Karpas-422 (cell line): Measurements from ENCODE around the gene MAGEF1. TPM values are rescaled to one million over a fixed set of nuclear protein-coding genes. Genes with fewer than 3 reads are reported as not detected.

Experiments
- DNase-seq: peaks from one replicate; pipeline ENCODE4 v3.0.0-alpha.2; 2015
- H2AFZ ChIP-seq: fragments of 200-600 bp; sonication (generic); 2 replicates; pipeline ENCODE4 v1.6.1; 2014; ENCODE audit warnings: antibody characterized with exemption, low read length, mixed read lengths
- H3K27ac ChIP-seq: fragments of 200-600 bp; sonication (generic); 2 replicates; pipeline ENCODE4 v1.5.1; 2014; ENCODE audit warnings: mild to moderate bottlenecking, low read length, moderate library complexity
- H3K27me3 ChIP-seq: fragments of 200-600 bp; sonication (generic); 2 replicates; pipeline ENCODE4 v1.6.1; 2014; ENCODE audit warnings: low read length, mixed read lengths
- H3K36me3 ChIP-seq: fragments of 200-600 bp; sonication (generic); 2 replicates; pipeline ENCODE4 v1.6.1; 2014; ENCODE audit warnings: low read length, mixed read lengths; ENCODE audit not compliant: insufficient read depth
- H3K4me1 ChIP-seq: fragments of 200-600 bp; sonication (generic); 2 replicates; pipeline ENCODE4 v1.6.1; 2014; ENCODE audit warnings: mild to moderate bottlenecking, low read length, mixed read lengths
- H3K4me2 ChIP-seq: fragments of 200-600 bp; sonication (generic); 2 replicates; pipeline ENCODE4 v1.6.1; 2014; ENCODE audit warnings: low read length, low read depth, mild to moderate bottlenecking; ENCODE audit not compliant: poor library complexity, severe bottlenecking
- H3K4me3 ChIP-seq: fragments of 200-600 bp; sonication (generic); 2 replicates; pipeline ENCODE4 v1.5.1; 2014; ENCODE audit warnings: mild to moderate bottlenecking, antibody characterized with exemption, low read length, mixed read lengths
- H3K79me2 ChIP-seq: fragments of 200-600 bp; sonication (generic); 2 replicates; pipeline ENCODE4 v1.6.1; 2014; ENCODE audit warnings: mild to moderate bottlenecking, low read length, mixed read lengths
- H3K9ac ChIP-seq: fragments of 200-600 bp; sonication (generic); 2 replicates; pipeline ENCODE4 v1.6.0; 2014; ENCODE audit warnings: low read length
- H3K9me2 ChIP-seq: fragments of 200-600 bp; sonication (generic), shearing (Covaris generic); replicated peaks from 2 replicates; pipeline ENCODE4 v1.6.0; 2014; ENCODE audit warnings: mild to moderate bottlenecking, low read length, moderate library complexity; ENCODE audit not compliant: insufficient read depth
- H3K9me3 ChIP-seq: fragments of 300-700, 200-600 bp; sonication (generic); 2 replicates; pipeline ENCODE4 v1.6.1; 2014; ENCODE audit warnings: low read length, mixed read lengths
- H4K20me1 ChIP-seq: fragments of 200-600 bp; sonication (generic); 2 replicates; pipeline ENCODE4 v1.6.1; 2014; ENCODE audit warnings: mild to moderate bottlenecking, antibody characterized with exemption, low read length, low read depth; ENCODE audit not compliant: insufficient read depth
- total RNA-seq: library from RNA; depleted of rRNA; stranded (reverse); fragments of >200 nt; shearing (Covaris generic); gene quantifications from 2 replicates; pipeline ENCODE4 v1.2.3, GENCODE V29; 2014; ENCODE audit warnings: low replicate concordance

The MAGEF1 gene
- total RNA-seq, 1 experiment from 2014 or later = 50.8 TPM

GRCh38 chr3:184738506-184738890, 26.6 kb upstream of the MAGEF1 start:
- H3K4me3 ChIP-seq = no peak overlapping the region
- H3K4me2 ChIP-seq = no peak overlapping the region
- peaks cover 5% of the 10 kb centered on the region for H3K4me1 ChIP-seq
- H3K27me3 ChIP-seq = no peaks in the 10 kb centered on the region
- H2AFZ ChIP-seq = no peak overlapping the region
- no peaks in the 10 kb centered on the region for H3K36me3 ChIP-seq
- H3K9me2 ChIP-seq = no peaks in the 10 kb centered on the region
- no peaks in the 10 kb centered on the region for H3K9me3 ChIP-seq
- H3K79me2 ChIP-seq = no peaks in the 10 kb centered on the region
- no peaks in the 10 kb centered on the region for H4K20me1 ChIP-seq
- no peak for DNase-seq
- H3K27ac ChIP-seq = no peak overlapping the region
- no peak overlapping the region for H3K9ac ChIP-seq

GRCh38 chr3:184737641-184738505, 26.0 kb upstream of the MAGEF1 start:
- no peak overlapping the region for H3K27ac ChIP-seq
- no peak overlapping the region for H2AFZ ChIP-seq
- H3K9ac ChIP-seq = no peak overlapping the region
- H3K36me3 ChIP-seq = no peaks in the 10 kb centered on the region
- H3K4me1 ChIP-seq = peaks cover 5% of the 10 kb centered on the region
- no peaks in the 10 kb centered on the region for H3K9me3 ChIP-seq
- no peak overlapping the region for H3K4me3 ChIP-seq
- DNase-seq = no peak
- H3K79me2 ChIP-seq = no peaks in the 10 kb centered on the region
- no peak overlapping the region for H3K4me2 ChIP-seq
- H4K20me1 ChIP-seq = no peaks in the 10 kb centered on the region
- H3K27me3 ChIP-seq = no peaks in the 10 kb centered on the region
- no peaks in the 10 kb centered on the region for H3K9me2 ChIP-seq

- H3K4me3 ChIP-seq = no peak overlapping the region
- no peak for DNase-seq
- H3K27ac ChIP-seq = no peak overlapping the region
Measured at GRCh38 chr3:184737063-184737462, 25.2 kb upstream of the MAGEF1 start.

GRCh38 chr3:184734903-184735701, 23.2 kb upstream of the MAGEF1 start:
- no peak overlapping the region for H3K27ac ChIP-seq
- no peaks in the 10 kb centered on the region for H3K36me3 ChIP-seq
- H3K27me3 ChIP-seq = no peaks in the 10 kb centered on the region
- no peaks in the 10 kb centered on the region for H3K9me3 ChIP-seq
- no peaks in the 10 kb centered on the region for H4K20me1 ChIP-seq
- H3K9me2 ChIP-seq = no peaks in the 10 kb centered on the region
- no peak overlapping the region for H3K4me2 ChIP-seq
- H3K9ac ChIP-seq = no peak overlapping the region
- no peak overlapping the region for H3K4me3 ChIP-seq
- H3K79me2 ChIP-seq = no peaks in the 10 kb centered on the region
- no peak overlapping the region for H2AFZ ChIP-seq
- no peak for DNase-seq
- no peaks in the 10 kb centered on the region for H3K4me1 ChIP-seq

More at GRCh38 chr3:184737063-184737462, 25.2 kb upstream of the MAGEF1 start:
- no peaks in the 10 kb centered on the region for H3K79me2 ChIP-seq
- no peaks in the 10 kb centered on the region for H4K20me1 ChIP-seq
- H3K9ac ChIP-seq = no peak overlapping the region
- H3K36me3 ChIP-seq = no peaks in the 10 kb centered on the region
- H3K4me1 ChIP-seq = peaks cover 4% of the 10 kb centered on the region
- no peak overlapping the region for H2AFZ ChIP-seq
- no peak overlapping the region for H3K4me2 ChIP-seq
- no peaks in the 10 kb centered on the region for H3K9me2 ChIP-seq
- no peaks in the 10 kb centered on the region for H3K27me3 ChIP-seq
- H3K9me3 ChIP-seq = no peaks in the 10 kb centered on the region

- H3K4me3 ChIP-seq = no peak overlapping the region
- no peak overlapping the region for H3K4me2 ChIP-seq
- H3K9me3 ChIP-seq = no peaks in the 10 kb centered on the region
- H3K36me3 ChIP-seq = no peaks in the 10 kb centered on the region
- no peaks in the 10 kb centered on the region for H4K20me1 ChIP-seq
- no peak overlapping the region for H2AFZ ChIP-seq
- no peak overlapping the region for H3K27ac ChIP-seq
- H3K9me2 ChIP-seq = no peaks in the 10 kb centered on the region
- DNase-seq = no peak
- H3K79me2 ChIP-seq = no peaks in the 10 kb centered on the region
- H3K27me3 ChIP-seq = no peaks in the 10 kb centered on the region
- no peaks in the 10 kb centered on the region for H3K4me1 ChIP-seq
- no peak overlapping the region for H3K9ac ChIP-seq
Measured at GRCh38 chr3:184733971-184734608, 22.2 kb upstream of the MAGEF1 start.

GRCh38 chr3:184733181-184733580, 21.3 kb upstream of the MAGEF1 start:
- no peaks in the 10 kb centered on the region for H3K9me3 ChIP-seq
- H3K79me2 ChIP-seq = no peaks in the 10 kb centered on the region
- DNase-seq = no peak
- H3K4me1 ChIP-seq = no peaks in the 10 kb centered on the region
- no peaks in the 10 kb centered on the region for H4K20me1 ChIP-seq
- H2AFZ ChIP-seq = no peak overlapping the region
- H3K27ac ChIP-seq = no peak overlapping the region
- H3K4me3 ChIP-seq = no peak overlapping the region
- no peaks in the 10 kb centered on the region for H3K27me3 ChIP-seq
- H3K9ac ChIP-seq = no peak overlapping the region
- no peaks in the 10 kb centered on the region for H3K36me3 ChIP-seq
- H3K4me2 ChIP-seq = no peak overlapping the region
- no peaks in the 10 kb centered on the region for H3K9me2 ChIP-seq

- H3K4me2 ChIP-seq = no peak overlapping the region
- no peaks in the 10 kb centered on the region for H3K4me1 ChIP-seq
- H3K9me3 ChIP-seq = no peaks in the 10 kb centered on the region
Measured at GRCh38 chr3:184731786-184732537, 20.1 kb upstream of the MAGEF1 start.

More at GRCh38 chr3:184731786-184732537, 20.1 kb upstream of the MAGEF1 start:
- H3K27me3 ChIP-seq = no peaks in the 10 kb centered on the region
- H3K4me3 ChIP-seq = no peak overlapping the region
- H3K79me2 ChIP-seq = no peaks in the 10 kb centered on the region
- H2AFZ ChIP-seq = no peak overlapping the region
- DNase-seq = no peak
- H3K27ac ChIP-seq = no peak overlapping the region
- H3K9me2 ChIP-seq = no peaks in the 10 kb centered on the region
- no peaks in the 10 kb centered on the region for H4K20me1 ChIP-seq
- H3K36me3 ChIP-seq = no peaks in the 10 kb centered on the region
- H3K9ac ChIP-seq = no peak overlapping the region
